Mesenchymal stem cell (in vitro differentiated cells and primary cell): ENCODE results near the gene SURF4.

Source experiments
- DNase-seq: peaks from one replicate; pipeline ENCODE4 v3.0.0-alpha.2; 2013
- H2AFZ ChIP-seq: one replicate; pipeline ENCODE4 v1.6.1; 2013; ENCODE audit warnings: low read depth, mild to moderate bottlenecking, control low read depth, inconsistent platforms, low read length, moderate library complexity
- H2AK5ac ChIP-seq: 2 replicates; pipeline ENCODE4 v1.6.1; 2013; ENCODE audit warnings: low read length, moderate library complexity, mild to moderate bottlenecking, inconsistent platforms; ENCODE audit not compliant: severe bottlenecking
- H2BK120ac ChIP-seq: one replicate; pipeline ENCODE4 v1.6.1; 2013; ENCODE audit warnings: low read depth, mild to moderate bottlenecking, inconsistent platforms, low read length, moderate library complexity
- H2BK12ac ChIP-seq, 2 experiments: one replicate each; pipeline ENCODE4 v1.6.1; 2013; ENCODE audit warnings: inconsistent platforms in 2 of 2, low read length in 2 of 2, mild to moderate bottlenecking in 2 of 2, moderate library complexity in 2 of 2, control low read depth in 1 of 2
- H2BK15ac ChIP-seq: one replicate; pipeline ENCODE4 v1.6.1; 2013; ENCODE audit warnings: mild to moderate bottlenecking, low read depth, inconsistent platforms; ENCODE audit not compliant: poor library complexity, severe bottlenecking
- H2BK5ac ChIP-seq: 2 replicates; pipeline ENCODE4 v1.6.1; 2013; ENCODE audit warnings: low read depth, mild to moderate bottlenecking, low read length, control low read depth, inconsistent platforms; ENCODE audit not compliant: poor library complexity, severe bottlenecking
- H3K14ac ChIP-seq, 2 experiments: one replicate each; pipeline ENCODE4 v1.6.1; 2013; ENCODE audit warnings: inconsistent platforms in 2 of 2, low read length in 2 of 2, control low read depth in 1 of 2, mild to moderate bottlenecking in 1 of 2, moderate library complexity in 1 of 2
- H3K18ac ChIP-seq, 2 experiments: one replicate each; pipeline ENCODE4 v1.6.1; 2013; ENCODE audit warnings: inconsistent platforms in 2 of 2, low read length in 2 of 2, control low read depth in 1 of 2, low read depth in 1 of 2, mild to moderate bottlenecking in 1 of 2
- H3K23ac ChIP-seq, 2 experiments: one replicate each; pipeline ENCODE4 v1.6.1; 2013; ENCODE audit warnings: inconsistent platforms in 2 of 2, low read length in 2 of 2, mild to moderate bottlenecking in 2 of 2, moderate library complexity in 2 of 2, control low read depth in 1 of 2
- H3K27ac ChIP-seq: 2 replicates; pipeline ENCODE4 v1.5.1; 2013; ENCODE audit warnings: mild to moderate bottlenecking, moderate library complexity, low read length, control low read depth, inconsistent platforms; ENCODE audit not compliant: poor library complexity, severe bottlenecking
- H3K27me3 ChIP-seq, 2 experiments: 2 replicates each; pipeline versions ENCODE4 v1.6.1 to v1.7.0; 2013; ENCODE audit warnings: low read length in 2 of 2, mild to moderate bottlenecking in 2 of 2, moderate library complexity in 2 of 2, control low read depth in 1 of 2, inconsistent platforms in 1 of 2; ENCODE audit not compliant: control insufficient read depth in 1 of 2, insufficient read depth in 1 of 2
- H3K36me3 ChIP-seq, 2 experiments: 2 replicates each; pipeline versions ENCODE4 v1.6.1 to v1.7.0; 2013; ENCODE audit warnings: low read length in 2 of 2, control low read depth in 1 of 2, inconsistent platforms in 1 of 2, low read depth in 1 of 2, mild to moderate bottlenecking in 1 of 2; ENCODE audit not compliant: insufficient read depth in 2 of 2, control insufficient read depth in 1 of 2
- H3K4ac ChIP-seq, 2 experiments: one replicate each; pipeline ENCODE4 v1.6.1; 2013; ENCODE audit warnings: inconsistent platforms in 2 of 2, low read length in 2 of 2, mild to moderate bottlenecking in 2 of 2, moderate library complexity in 2 of 2, control low read depth in 1 of 2, low read depth in 1 of 2
- H3K4me1 ChIP-seq: 2 replicates; pipeline ENCODE4 v1.6.1; 2013; ENCODE audit warnings: low read depth, low read length, control low read depth; ENCODE audit not compliant: control insufficient read depth, insufficient read depth
- H3K4me2 ChIP-seq: 2 replicates; pipeline ENCODE4 v1.6.1; 2013; ENCODE audit warnings: low read length, mild to moderate bottlenecking, inconsistent platforms; ENCODE audit not compliant: poor library complexity, severe bottlenecking
- H3K4me3 ChIP-seq, 2 experiments: 2 replicates each; pipeline versions ENCODE4 v1.5.1 to v1.7.0; 2013; ENCODE audit warnings: low read length in 2 of 2, mild to moderate bottlenecking in 2 of 2, control low read depth in 1 of 2, low read depth in 1 of 2; ENCODE audit not compliant: insufficient read depth in 1 of 2
- H3K79me1 ChIP-seq: replicated peaks from 2 replicates; pipeline ENCODE4 v1.6.1; 2013; ENCODE audit warnings: mild to moderate bottlenecking, control low read depth, low read length, inconsistent platforms; ENCODE audit not compliant: poor library complexity, severe bottlenecking
- H3K9ac ChIP-seq: 2 replicates; pipeline ENCODE4 v1.7.0; 2013; ENCODE audit warnings: mild to moderate bottlenecking, low read length, moderate library complexity
- H3K9me3 ChIP-seq: 2 replicates; pipeline ENCODE4 v1.7.0; 2013; ENCODE audit warnings: mild to moderate bottlenecking, low read length; ENCODE audit not compliant: control insufficient read depth
- H4K8ac ChIP-seq: one replicate; pipeline ENCODE4 v1.6.1; 2013; ENCODE audit warnings: inconsistent platforms, mild to moderate bottlenecking, low read length, moderate library complexity
- H4K91ac ChIP-seq: one replicate; pipeline ENCODE4 v1.6.1; 2013; ENCODE audit warnings: mild to moderate bottlenecking, low read length, inconsistent platforms
- WGBS: methylation state at CpG from one replicate; pipeline ENCODE4 v1.1.7; 2013; ENCODE audit warnings: mixed read lengths; 5-methylcytosine and 5-hydroxymethylcytosine counted together

Gene SURF4

GRCh38 chr9:133354766-133355165 is 21.1 kb downstream of the SURF4 start:
- no peak overlapping the region for H2BK12ac ChIP-seq
- no peak overlapping the region for H4K8ac ChIP-seq
- no peaks in the 10 kb centered on the region for H3K27me3 ChIP-seq
- H2BK120ac ChIP-seq, result no peak overlapping the region
- H2BK15ac ChIP-seq, result no peak overlapping the region
- no peaks in the 10 kb centered on the region for H3K9me3 ChIP-seq
- no peak overlapping the region for H2AFZ ChIP-seq
- H3K27ac ChIP-seq, result no peak overlapping the region
- H3K9ac ChIP-seq, result peak overlapping the region; percentile 100
- H3K14ac ChIP-seq, result no peak overlapping the region
- H3K79me1 ChIP-seq, result peaks cover 37% of the 10 kb centered on the region
- H3K36me3 ChIP-seq, result peaks cover 57 to 70% of the 10 kb centered on the region in 2 experiments
- no peak overlapping the region for H4K91ac ChIP-seq
- H2AK5ac ChIP-seq, result no peak overlapping the region
- no peak for DNase-seq
- no peak overlapping the region for H3K18ac ChIP-seq
- no peak overlapping the region for H2BK5ac ChIP-seq
- H3K23ac ChIP-seq, result no peak overlapping the region
- no peak overlapping the region for H3K4me2 ChIP-seq
- peak overlapping the region; percentile 1 to 96 for H3K4me3 ChIP-seq
- H3K4ac ChIP-seq, result no peak overlapping the region
- WGBS, result 89% methylated on average over 7 of the region's 7 CpGs
- peaks cover 29% of the 10 kb centered on the region for H3K4me1 ChIP-seq

GRCh38 chr9:133353548-133353947 is 22.3 kb downstream of the SURF4 start:
- peak overlapping the region; percentile 38 for H2BK15ac ChIP-seq
- H2BK12ac ChIP-seq, result no peak overlapping the region
- no peak overlapping the region for H3K4ac ChIP-seq
- WGBS, result 94% methylated on average over 5 of the region's 5 CpGs
- H3K4me1 ChIP-seq, result peaks cover 28% of the 10 kb centered on the region
- no peak overlapping the region for H3K4me3 ChIP-seq
- H3K9me3 ChIP-seq, result no peaks in the 10 kb centered on the region
- peak overlapping the region; percentile 100 for H3K9ac ChIP-seq
- H3K36me3 ChIP-seq, result peaks cover 61 to 64% of the 10 kb centered on the region in 2 experiments
- no peak overlapping the region for H4K91ac ChIP-seq
- no peak overlapping the region for H3K14ac ChIP-seq
- H3K23ac ChIP-seq, result no peak overlapping the region
- no peak for DNase-seq
- H2BK120ac ChIP-seq, result no peak overlapping the region
- H3K79me1 ChIP-seq, result peaks cover 26% of the 10 kb centered on the region
- no peak overlapping the region for H3K4me2 ChIP-seq
- no peak overlapping the region for H3K27ac ChIP-seq
- H2AFZ ChIP-seq, result no peak overlapping the region
- no peak overlapping the region for H2AK5ac ChIP-seq
- no peak overlapping the region for H2BK5ac ChIP-seq
- H3K27me3 ChIP-seq, result no peaks in the 10 kb centered on the region
- no peak overlapping the region for H4K8ac ChIP-seq
- H3K18ac ChIP-seq, result no peak overlapping the region

GRCh38 chr9:133352635-133353340 is 23.1 kb downstream of the SURF4 start:
- no peak overlapping the region for H3K4me3 ChIP-seq
- DNase-seq, result no peak
- H3K9ac ChIP-seq, result peak overlapping the region; percentile 100
- H3K36me3 ChIP-seq, result peaks cover 56 to 61% of the 10 kb centered on the region in 2 experiments
- no peak overlapping the region for H3K14ac ChIP-seq
- H3K79me1 ChIP-seq, result peaks cover 20% of the 10 kb centered on the region
- 86% methylated on average over 8 of the region's 8 CpGs for WGBS
- no peak overlapping the region for H3K18ac ChIP-seq
- no peak overlapping the region for H3K27ac ChIP-seq
- no peak overlapping the region for H2AK5ac ChIP-seq
- H2BK5ac ChIP-seq, result no peak overlapping the region
- H3K4me1 ChIP-seq, result peaks cover 24% of the 10 kb centered on the region
- H3K4ac ChIP-seq, result no peak overlapping the region
- H3K23ac ChIP-seq, result no peak overlapping the region
- H2BK15ac ChIP-seq, result no peak overlapping the region
- H3K9me3 ChIP-seq, result no peaks in the 10 kb centered on the region
- H4K8ac ChIP-seq, result no peak overlapping the region
- no peak overlapping the region for H3K4me2 ChIP-seq
- H2BK120ac ChIP-seq, result no peak overlapping the region
- H2AFZ ChIP-seq, result no peak overlapping the region
- H4K91ac ChIP-seq, result no peak overlapping the region
- H2BK12ac ChIP-seq, result no peak overlapping the region
- no peaks in the 10 kb centered on the region for H3K27me3 ChIP-seq

GRCh38 chr9:133351908-133352634 is 23.8 kb downstream of the SURF4 start:
- Histone ChIP-seq H3K79me1 (peaks cover 15% of the 10 kb centered on the region), H2BK12ac (no peak overlapping the region), H3K18ac (no peak overlapping the region), H2BK5ac (no peak overlapping the region), H3K23ac (no peak overlapping the region), H3K27ac (no peak overlapping the region), H4K8ac (no peak overlapping the region), H2AK5ac (no peak overlapping the region), H4K91ac (no peak overlapping the region), H3K4me3 (no peak overlapping the region), H3K4ac (no peak overlapping the region), H3K9ac (peak overlapping the region; percentile 100), H2BK120ac (no peak overlapping the region), H3K27me3 (no peaks in the 10 kb centered on the region), H2AFZ (no peak overlapping the region), H3K36me3 (peaks cover 51 to 58% of the 10 kb centered on the region in 2 experiments), H3K4me2 (no peak overlapping the region), H2BK15ac (no peak overlapping the region), H3K14ac (no peak overlapping the region), H3K9me3 (no peaks in the 10 kb centered on the region), H3K4me1 (peaks cover 18% of the 10 kb centered on the region)
- WGBS, result 82% methylated on average over 14 of the region's 14 CpGs
- peak; percentile 66 for DNase-seq
